HepG2 (cell line): Measurements from ENCODE around the gene PIGZ. TPM values are rescaled to one million over a fixed set of nuclear protein-coding genes. Genes with fewer than 3 reads are reported as not detected.

Experiments
- ATAC-seq: fragments of 200-7000 bp; cut with Tn5 transposase; 3 replicates; pipeline ENCODE4 v1.9.1; 2020; ENCODE audit warnings: mild to moderate bottlenecking, moderate library complexity
- BruUV-seq: library from RNA; stranded (reverse); fragments of 400-500 nt; replicated peaks from 2 replicates; lab custom pipeline; 2021; lab: Mats Ljungman, UMichigan
- CTCF ChIA-PET: fragments of 300-600 bp; formaldehyde crosslinking; extraction: SDS; loops from one replicate; lab custom pipeline; 2021; ENCODE audit warnings: low total read pairs, inconsistent platforms, low intra/inter-chr PET ratio; lab: Yijun Ruan, JAX
- POLR2A ChIA-PET: fragments of 350-600 bp; sonication (Branson Sonifier 250); formaldehyde crosslinking; loops from one replicate; lab custom pipeline; 2020; ENCODE audit warnings: antibody characterized with exemption, inconsistent platforms; lab: Yijun Ruan, JAX
- DNase-seq: peaks from one replicate; pipeline ENCODE4 v3.0.0-alpha.2; 2015; ENCODE audit warnings: low spot score
- FAIRE-seq: peaks from 3 replicates; lab custom pipeline; 2011; peaks lifted over from hg19 to GRCh38; lab: Jason Lieb, UNC
- H2AFZ ChIP-seq: one replicate; pipeline ENCODE4 v1.6.1; 2011; ENCODE audit warnings: low read length, inconsistent platforms
- H3K27ac ChIP-seq: fragments of 300-600 bp; 3 replicates; pipeline ENCODE4 v1.8.0; 2011; ENCODE audit warnings: mixed run types, mild to moderate bottlenecking, mixed read lengths, low read length, inconsistent platforms; ENCODE audit not compliant: insufficient read depth; ENCODE audit errors: extremely low read length
- H3K27me3 ChIP-seq, 2 experiments: fragments of 200-600 bp in 1 of 2; 2 replicates in 1 of 2; 3 replicates in 1 of 2; pipeline versions ENCODE4 v1.6.0 to v1.8.0; 2011; ENCODE audit warnings: low read length in 2 of 2, mild to moderate bottlenecking in 2 of 2, moderate library complexity in 2 of 2, inconsistent platforms in 1 of 2; ENCODE audit not compliant: insufficient read depth in 2 of 2, control insufficient read depth in 1 of 2
- H3K36me3 ChIP-seq, 2 experiments: fragments of 200-600 bp in 1 of 2; replicated peaks in 1 of 2; 2 replicates in 1 of 2; 3 replicates in 1 of 2; pipeline versions ENCODE4 v1.5.1 to v1.8.0; 2011; ENCODE audit warnings: low read length in 2 of 2, inconsistent platforms in 1 of 2; ENCODE audit not compliant: insufficient read depth in 2 of 2, control insufficient read depth in 1 of 2
- H3K4me1 ChIP-seq: 2 replicates; pipeline ENCODE4 v1.5.1; 2012; ENCODE audit warnings: low read length, inconsistent platforms; ENCODE audit not compliant: insufficient read depth
- H3K4me2 ChIP-seq: 2 replicates; pipeline ENCODE4 v1.6.0; 2011; ENCODE audit warnings: low read depth, low read length, inconsistent platforms
- H3K4me3 ChIP-seq, 3 experiments: fragments of 200-600 bp in 1 of 3; sonication (generic), shearing (Covaris generic) in 1 of 3; replicated peaks in 1 of 3; 2 replicates each; pipeline ENCODE4 v1.5.1; 2011 to 2016; ENCODE audit warnings: low read length in 3 of 3, inconsistent platforms in 2 of 3, low read depth in 2 of 3, mild to moderate bottlenecking in 2 of 3, control low read depth in 1 of 3, mixed read lengths in 1 of 3; ENCODE audit not compliant: insufficient read depth in 1 of 3
- H3K79me2 ChIP-seq: one replicate; pipeline ENCODE4 v1.6.1; 2011; ENCODE audit warnings: low read length, inconsistent platforms; ENCODE audit not compliant: insufficient read depth
- H3K9ac ChIP-seq: 2 replicates; pipeline ENCODE4 v1.6.0; 2011; ENCODE audit warnings: mild to moderate bottlenecking, low read depth, low read length, inconsistent platforms; ENCODE audit not compliant: insufficient read depth
- H3K9me3 ChIP-seq: 2 replicates; pipeline ENCODE4 v1.5.1; 2012; ENCODE audit warnings: mild to moderate bottlenecking, low read length
- H4K20me1 ChIP-seq: 2 replicates; pipeline ENCODE4 v1.6.0; 2011; ENCODE audit warnings: inconsistent platforms, mild to moderate bottlenecking, low read length, moderate library complexity; ENCODE audit not compliant: insufficient read depth
- MEIS1 ChIP-seq: sonication (generic); formaldehyde crosslinking; IDR thresholded peaks from 2 replicates; pipeline ENCODE4 v1.9.0; 2021; ENCODE audit warnings: mild to moderate bottlenecking, missing genetic modification reagents, moderate library complexity, borderline replicate concordance
- POLR2G ChIP-seq: fragments of 200-400 bp; formaldehyde crosslinking; IDR thresholded peaks from 2 replicates; pipeline ENCODE4 v1.6.1; 2018; ENCODE audit warnings: mild to moderate bottlenecking, low read depth, low read length, moderate library complexity
- PRDM15 ChIP-seq: sonication (generic); formaldehyde crosslinking; IDR thresholded peaks from 2 replicates; pipeline ENCODE4 v1.4.0; 2020; ENCODE audit warnings: missing genetic modification reagents
- SOX5 ChIP-seq: IDR thresholded peaks from 2 replicates; pipeline ENCODE4 v1.6.1; 2016; ENCODE audit warnings: borderline replicate concordance
- ZNF317 ChIP-seq: sonication (generic); formaldehyde crosslinking; IDR thresholded peaks from 2 replicates; pipeline ENCODE4 v1.5.0; 2020; ENCODE audit warnings: mild to moderate bottlenecking, missing genetic modification reagents
- WGBS: methylation state at CpG from one replicate; pipeline ENCODE4 v1.1.6; 2017; ENCODE audit warnings: low lambda C conversion rate; 5-methylcytosine and 5-hydroxymethylcytosine counted together
- in situ Hi-C: cut with HindIII; loops from 2 replicates; pipeline ENCODE4 v1.10.0; 2017; ENCODE audit warnings: low pct_unique_long_range_greater_than_20kb; ENCODE audit not compliant: extremely low pct_ligation_motif_present
- intact Hi-C: fragments of 100-400 bp; cut with micrococcal nuclease; formaldehyde crosslinking; loops from one replicate; pipeline ENCODE4 v1.10.0; 2022; ENCODE audit not compliant: unreplicated experiment
- polyA plus RNA-seq, 8 experiments: library from polyadenylated mRNA; depleted of rRNA in 3 of 8; stranded (reverse) in 7 of 8; unstranded in 1 of 8; fragments of >200 nt; fragmentation: Illumina TruSeq in 4 of 8; extraction: Trizol in 4 of 8; gene quantifications; 2 replicates each; pipeline versions ENCODE4 v1.2.1 to v1.2.3, GENCODE V29; 2011 to 2016; ENCODE audit warnings: low read depth in 4 of 8, missing spikeins in 1 of 8, mixed read lengths in 1 of 8; ENCODE audit not compliant: insufficient read depth in 1 of 8
- total RNA-seq, 5 experiments: library from RNA; depleted of rRNA; stranded (reverse); fragments of >200 nt; fragmentation: Illumina TruSeq; extraction: Trizol; gene quantifications; 2 replicates each; pipeline ENCODE4 v1.2.3, GENCODE V29; 2016; ENCODE audit warnings: low read depth in 1 of 5
- TF ChIP-seq, protein P1 (sequence below): sonication (generic); formaldehyde crosslinking; IDR thresholded peaks from 2 replicates; pipeline ENCODE4 v1.5.0; 2020; ENCODE audit warnings: mild to moderate bottlenecking, missing genetic modification reagents

Gene PIGZ
- total and polyA plus RNA-seq, 2 of the 13 experiments (the other 11 are each of a cell fraction or from before 2014, with no cell fraction given), result 4.7 to 60.5 TPM

- peak overlapping the region; percentile 52 for H3K4me2 ChIP-seq
- peaks cover 89% of the 10 kb centered on the region for H3K4me1 ChIP-seq
- intact Hi-C loops (loop anchor here (2.0 kb wide), 1 partner anchor 22 kb away; no protein-coding TSS in a partner anchor), in situ Hi-C loops (no loop called here)
- H3K36me3 ChIP-seq, result peaks cover 0 to 3% of the 10 kb centered on the region in 2 experiments; a peak in 1 of 5 replicates
- H3K27me3 ChIP-seq, result no peaks in the 10 kb centered on the region
- peaks cover 2% of the 10 kb centered on the region for H3K79me2 ChIP-seq
- ChIA-PET POLR2A (no interaction called here), CTCF (interaction anchor here (1.9 kb wide), 1 partner anchor 20 kb away, joined by 15 read pairs; the partner anchor contains the start of gene PIGZ)
- DNase-seq, result no peak
- H2AFZ ChIP-seq, result no peak overlapping the region
- no peak for FAIRE-seq
- H3K4me3 ChIP-seq, result peak overlapping the region in 1 of 3 experiments; percentile 18; a peak in 1 of 6 replicates
- no peak for ATAC-seq
- WGBS, result over 99% methylated on average over 6 of the region's 6 CpGs
- H3K9ac ChIP-seq, result no peak overlapping the region
- no peaks in the 10 kb centered on the region for H4K20me1 ChIP-seq
- H3K9me3 ChIP-seq, result no peaks in the 10 kb centered on the region
- TF ChIP-seq, protein P1, sequence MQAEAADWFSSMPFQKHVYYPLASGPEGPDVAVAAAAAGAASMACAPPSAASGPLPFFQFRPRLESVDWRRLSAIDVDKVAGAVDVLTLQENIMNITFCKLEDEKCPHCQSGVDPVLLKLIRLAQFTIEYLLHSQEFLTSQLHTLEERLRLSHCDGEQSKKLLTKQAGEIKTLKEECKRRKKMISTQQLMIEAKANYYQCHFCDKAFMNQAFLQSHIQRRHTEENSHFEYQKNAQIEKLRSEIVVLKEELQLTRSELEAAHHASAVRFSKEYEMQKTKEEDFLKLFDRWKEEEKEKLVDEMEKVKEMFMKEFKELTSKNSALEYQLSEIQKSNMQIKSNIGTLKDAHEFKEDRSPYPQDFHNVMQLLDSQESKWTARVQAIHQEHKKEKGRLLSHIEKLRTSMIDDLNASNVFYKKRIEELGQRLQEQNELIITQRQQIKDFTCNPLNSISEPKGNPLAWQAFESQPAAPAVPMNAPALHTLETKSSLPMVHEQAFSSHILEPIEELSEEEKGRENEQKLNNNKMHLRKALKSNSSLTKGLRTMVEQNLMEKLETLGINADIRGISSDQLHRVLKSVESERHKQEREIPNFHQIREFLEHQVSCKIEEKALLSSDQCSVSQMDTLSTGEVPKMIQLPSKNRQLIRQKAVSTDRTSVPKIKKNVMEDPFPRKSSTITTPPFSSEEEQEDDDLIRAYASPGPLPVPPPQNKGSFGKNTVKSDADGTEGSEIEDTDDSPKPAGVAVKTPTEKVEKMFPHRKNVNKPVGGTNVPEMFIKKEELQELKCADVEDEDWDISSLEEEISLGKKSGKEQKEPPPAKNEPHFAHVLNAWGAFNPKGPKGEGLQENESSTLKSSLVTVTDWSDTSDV (CRISPR knock-in tag), result no peak
- no peak for TF ChIP-seq MEIS1 (CRISPR knock-in tag)
- no peak for TF ChIP-seq ZNF317 (CRISPR knock-in tag)
- no peak for TF ChIP-seq PRDM15 (CRISPR knock-in tag)
- 0 out of 2 replicates have a peak, but pooled peaks have one; percentile 32 for TF ChIP-seq POLR2G
- TF ChIP-seq SOX5, result no peak
- BruUV-seq, result no TSS peak
- H3K27ac ChIP-seq, result peak overlapping the region; percentile 11
These were observed 19.4 kb downstream of the PIGZ start for GRCh38 chr3:196949285-196949619.
